ENCODE results near the gene WDFY4.

WDFY4 gene

DNA sequence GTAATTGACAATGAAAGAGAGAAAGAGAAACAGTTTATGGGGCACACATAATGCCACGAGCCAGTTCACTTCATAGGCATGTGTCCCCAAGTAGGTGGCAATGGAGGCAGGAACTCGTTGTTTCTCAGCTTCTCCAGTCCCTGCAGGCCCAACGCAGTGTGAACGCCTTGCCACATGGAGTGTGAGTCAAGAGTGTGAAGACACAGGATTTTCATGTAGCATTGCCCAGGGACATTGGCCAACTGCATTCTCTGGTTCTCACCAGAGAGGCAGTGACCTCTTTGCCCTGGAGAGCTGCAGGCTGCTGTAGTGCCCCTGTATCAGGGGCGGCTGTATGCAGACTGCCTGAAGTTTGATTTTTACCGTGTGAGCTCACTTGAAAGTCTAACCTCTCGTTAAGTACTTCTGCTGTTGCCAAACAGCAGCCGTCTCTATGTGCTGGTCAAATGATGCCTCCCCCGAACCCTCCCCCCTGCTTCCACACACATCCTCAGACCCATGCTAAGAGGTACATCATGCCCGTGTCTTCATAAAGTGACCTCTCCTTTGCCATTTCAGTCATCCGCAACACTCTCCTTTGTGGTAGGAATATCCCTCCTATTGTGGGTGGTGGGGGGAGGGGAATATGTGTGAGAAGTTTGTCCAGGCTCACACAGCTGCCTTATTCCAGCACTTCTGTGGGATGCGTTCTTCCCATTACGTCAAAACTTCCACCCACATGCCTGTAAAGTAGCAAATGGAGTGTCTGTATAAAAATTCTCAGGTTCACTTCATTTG lies 242.3 kb downstream of the WDFY4 start:
- no peak overlapping the region for H3K4me3 ChIP-seq (ENCODE audit: low read length)

GRCh38 chr10:48929413-48929990 lies 244.8 kb downstream of the WDFY4 start:
- H3K27ac ChIP-seq (ENCODE audit: low read depth, low read length): no peak overlapping the region
- H3K36me3 ChIP-seq (ENCODE audit: control insufficient read depth, insufficient read depth, low read length): no peaks in the 10 kb centered on the region
- no peak overlapping the region for H3K9ac ChIP-seq (ENCODE audit: low read length)
- no peaks in the 10 kb centered on the region for H3K27me3 ChIP-seq (ENCODE audit: control insufficient read depth, insufficient read depth, low read length)
- H3K4me3 ChIP-seq (ENCODE audit: low read length): no peak overlapping the region
- no peaks in the 10 kb centered on the region for H3K4me1 ChIP-seq (ENCODE audit: control insufficient read depth, insufficient read depth, low read length)

More for the DNA sequence above, 242.3 kb downstream of the WDFY4 start:
- Histone ChIP-seq H3K9ac (ENCODE audit: low read length) (no peak overlapping the region), H3K27ac (ENCODE audit: low read depth, low read length) (no peak overlapping the region), H3K4me1 (ENCODE audit: control insufficient read depth, insufficient read depth, low read length) (no peaks in the 10 kb centered on the region), H3K36me3 (ENCODE audit: control insufficient read depth, insufficient read depth, low read length) (no peaks in the 10 kb centered on the region), H3K27me3 (ENCODE audit: control insufficient read depth, insufficient read depth, low read length) (no peaks in the 10 kb centered on the region)

DNA sequence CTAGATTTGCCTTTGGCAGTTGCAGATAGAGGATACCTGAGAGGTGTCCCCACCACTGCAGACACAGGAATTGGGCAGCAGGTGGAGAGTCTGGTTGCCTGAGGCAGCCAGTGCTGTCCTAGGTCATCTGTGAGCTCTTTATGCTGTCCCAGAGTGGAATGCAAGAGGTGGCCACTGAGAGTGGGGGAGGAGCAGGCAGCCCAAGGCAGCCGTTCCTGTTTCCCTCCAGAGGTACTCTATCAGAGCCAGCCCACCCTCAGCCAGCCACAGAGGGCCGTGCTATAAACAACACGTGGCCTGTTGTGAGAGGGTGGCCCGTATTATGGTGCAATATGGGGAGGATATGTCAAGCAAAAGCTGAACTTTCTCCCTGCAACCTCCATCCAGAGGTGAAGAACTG lies 246.5 kb downstream of the WDFY4 start:
- Histone ChIP-seq H3K27ac (ENCODE audit: low read depth, low read length) (no peak overlapping the region), H3K36me3 (ENCODE audit: control insufficient read depth, insufficient read depth, low read length) (no peaks in the 10 kb centered on the region), H3K27me3 (ENCODE audit: control insufficient read depth, insufficient read depth, low read length) (no peaks in the 10 kb centered on the region), H3K4me3 (ENCODE audit: low read length) (no peak overlapping the region), H3K4me1 (ENCODE audit: control insufficient read depth, insufficient read depth, low read length) (no peaks in the 10 kb centered on the region), H3K9ac (ENCODE audit: low read length) (no peak overlapping the region)

GRCh38 chr10:48932831-48933664 lies 248.4 kb downstream of the WDFY4 start:
- H3K36me3 ChIP-seq (ENCODE audit: control insufficient read depth, insufficient read depth, low read length): no peaks in the 10 kb centered on the region
- no peak overlapping the region for H3K4me3 ChIP-seq (ENCODE audit: low read length)
- H3K4me1 ChIP-seq (ENCODE audit: control insufficient read depth, insufficient read depth, low read length): no peaks in the 10 kb centered on the region
- no peaks in the 10 kb centered on the region for H3K27me3 ChIP-seq (ENCODE audit: control insufficient read depth, insufficient read depth, low read length)
- no peak overlapping the region for H3K9ac ChIP-seq (ENCODE audit: low read length)
- H3K27ac ChIP-seq (ENCODE audit: low read depth, low read length): no peak overlapping the region

DNA sequence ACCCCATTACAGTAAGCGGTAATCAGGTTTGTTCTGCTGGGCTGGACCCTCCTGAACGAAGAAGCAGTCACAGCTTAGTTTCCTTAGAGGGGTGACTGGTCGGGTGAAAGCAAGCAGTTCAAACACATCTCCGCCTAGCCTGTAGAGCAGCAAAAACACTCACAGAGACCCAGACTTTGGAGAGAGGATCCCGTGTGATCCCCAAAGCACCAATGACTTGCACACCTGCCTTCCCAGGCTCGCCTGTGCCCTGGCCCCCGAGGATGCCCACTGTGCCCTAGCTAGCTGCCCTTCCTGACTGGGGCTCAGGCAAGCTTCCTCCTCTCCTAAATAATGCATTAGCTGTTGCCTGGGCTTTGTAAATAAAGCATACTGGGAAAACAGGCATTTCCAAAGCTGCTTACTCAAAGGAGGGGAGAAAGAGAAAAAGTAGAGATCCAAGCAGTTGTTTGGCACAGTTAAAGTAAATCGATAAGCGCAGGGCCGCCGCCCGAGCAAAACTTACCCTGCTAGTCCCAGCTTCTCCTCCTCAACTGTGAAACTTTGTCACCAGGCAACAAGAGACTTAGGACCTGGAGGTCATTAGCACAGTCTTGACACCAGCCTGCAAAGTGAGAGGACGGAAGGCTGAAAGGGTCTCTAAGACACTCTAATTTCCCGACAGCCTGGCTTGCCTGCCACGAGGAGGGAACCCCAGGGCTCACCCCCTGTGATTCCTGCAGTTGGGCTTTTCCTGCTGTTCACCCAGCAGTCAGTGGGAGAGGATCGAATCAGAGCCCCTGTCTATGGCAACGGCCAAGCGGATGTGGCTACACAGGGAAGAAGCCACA lies 250.2 kb downstream of the WDFY4 start:
- H3K36me3 ChIP-seq (ENCODE audit: control insufficient read depth, insufficient read depth, low read length): no peaks in the 10 kb centered on the region
- H3K4me3 ChIP-seq (ENCODE audit: low read length): no peak overlapping the region

DNA sequence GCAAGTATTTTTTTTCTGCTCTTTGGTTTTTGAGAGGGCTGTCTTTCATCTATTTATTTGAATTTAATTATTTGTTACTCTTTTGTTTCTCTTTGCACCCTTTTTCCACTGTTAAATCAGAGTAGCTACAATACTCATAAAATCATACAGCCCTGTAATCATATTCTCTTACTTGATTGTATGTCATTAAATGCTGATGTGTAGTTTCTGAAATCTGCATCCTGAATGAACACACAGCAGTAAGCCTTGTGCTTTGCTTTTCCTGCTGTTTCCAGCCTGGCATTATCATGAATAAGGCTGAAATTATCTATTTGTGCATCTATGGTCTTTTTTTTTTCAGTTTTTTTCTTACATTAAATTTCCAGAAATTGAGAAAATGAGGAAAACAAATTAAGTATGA lies 250.9 kb downstream of the WDFY4 start:
- Histone ChIP-seq H3K9ac (ENCODE audit: low read length) (no peak overlapping the region), H3K27ac (ENCODE audit: low read depth, low read length) (no peak overlapping the region), H3K4me3 (ENCODE audit: low read length) (no peak overlapping the region), H3K36me3 (ENCODE audit: control insufficient read depth, insufficient read depth, low read length) (no peaks in the 10 kb centered on the region), H3K27me3 (ENCODE audit: control insufficient read depth, insufficient read depth, low read length) (no peaks in the 10 kb centered on the region), H3K4me1 (ENCODE audit: control insufficient read depth, insufficient read depth, low read length) (no peaks in the 10 kb centered on the region)

More for the DNA sequence above, 250.2 kb downstream of the WDFY4 start:
- no peaks in the 10 kb centered on the region for H3K27me3 ChIP-seq (ENCODE audit: control insufficient read depth, insufficient read depth, low read length)
- H3K27ac ChIP-seq (ENCODE audit: low read depth, low read length): no peak overlapping the region
- H3K4me1 ChIP-seq (ENCODE audit: control insufficient read depth, insufficient read depth, low read length): no peaks in the 10 kb centered on the region
- no peak overlapping the region for H3K9ac ChIP-seq (ENCODE audit: low read length)

GRCh38 chr10:48937796-48938195 lies 253.1 kb downstream of the WDFY4 start:
- Histone ChIP-seq H3K4me1 (ENCODE audit: control insufficient read depth, insufficient read depth, low read length) (no peaks in the 10 kb centered on the region), H3K4me3 (ENCODE audit: low read length) (no peak overlapping the region), H3K9ac (ENCODE audit: low read length) (no peak overlapping the region), H3K27me3 (ENCODE audit: control insufficient read depth, insufficient read depth, low read length) (no peaks in the 10 kb centered on the region), H3K36me3 (ENCODE audit: control insufficient read depth, insufficient read depth, low read length) (no peaks in the 10 kb centered on the region), H3K27ac (ENCODE audit: low read depth, low read length) (no peak overlapping the region)

DNA sequence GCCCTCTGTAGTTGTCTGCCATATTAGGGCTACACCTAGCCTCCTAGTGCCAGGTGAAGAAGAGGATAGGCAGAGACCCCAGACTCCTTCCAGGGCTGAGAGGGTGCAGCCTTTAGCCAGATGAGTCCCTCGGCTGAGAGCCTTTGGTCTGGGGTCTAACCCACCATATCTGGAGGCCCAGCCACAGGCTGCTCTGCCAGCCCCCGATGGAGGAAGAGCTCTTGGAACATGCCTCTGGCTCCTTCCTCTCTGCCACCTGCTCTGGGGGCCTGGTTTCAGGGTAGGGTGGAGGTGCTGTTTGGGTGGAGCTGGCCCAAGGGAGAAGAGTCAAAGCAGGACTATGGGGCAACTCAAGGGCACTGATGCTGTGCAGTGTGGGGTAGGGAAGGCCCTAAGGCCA lies 253.6 kb downstream of the WDFY4 start:
- Histone ChIP-seq H3K27me3 (ENCODE audit: control insufficient read depth, insufficient read depth, low read length) (no peaks in the 10 kb centered on the region), H3K27ac (ENCODE audit: low read depth, low read length) (no peak overlapping the region), H3K36me3 (ENCODE audit: control insufficient read depth, insufficient read depth, low read length) (no peaks in the 10 kb centered on the region), H3K4me1 (ENCODE audit: control insufficient read depth, insufficient read depth, low read length) (no peaks in the 10 kb centered on the region), H3K9ac (ENCODE audit: low read length) (no peak overlapping the region), H3K4me3 (ENCODE audit: low read length) (no peak overlapping the region)

DNA sequence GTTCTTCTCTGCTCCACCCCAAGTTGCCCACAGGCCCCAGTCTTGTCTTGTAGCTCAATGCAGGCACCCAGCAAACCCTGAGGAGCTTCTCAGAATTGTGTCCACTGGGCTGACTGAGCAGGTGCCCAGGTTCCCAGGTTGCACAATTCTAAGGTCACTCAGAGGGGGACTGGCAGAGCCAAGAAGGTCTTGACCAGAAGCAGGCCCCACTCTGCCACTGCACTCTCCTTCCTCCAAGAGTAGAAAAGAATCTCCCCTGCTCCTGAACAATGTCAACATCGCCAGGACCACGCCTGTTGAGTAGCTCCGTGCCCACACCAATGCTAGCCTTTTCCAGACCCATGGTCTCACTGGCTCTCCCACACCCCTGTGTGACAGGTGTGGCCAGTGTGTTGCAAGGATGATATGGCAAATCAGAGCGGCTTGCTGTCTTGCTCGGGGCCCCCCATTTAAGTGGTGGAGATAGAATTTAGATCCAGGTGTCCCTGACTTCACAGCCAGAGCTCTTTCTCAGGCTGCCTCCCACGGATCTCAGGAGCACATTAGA lies 254.4 kb downstream of the WDFY4 start:
- Histone ChIP-seq H3K4me3 (ENCODE audit: low read length) (no peak overlapping the region), H3K9ac (ENCODE audit: low read length) (no peak overlapping the region), H3K4me1 (ENCODE audit: control insufficient read depth, insufficient read depth, low read length) (no peaks in the 10 kb centered on the region), H3K36me3 (ENCODE audit: control insufficient read depth, insufficient read depth, low read length) (no peaks in the 10 kb centered on the region), H3K27me3 (ENCODE audit: control insufficient read depth, insufficient read depth, low read length) (no peaks in the 10 kb centered on the region), H3K27ac (ENCODE audit: low read depth, low read length) (no peak overlapping the region)

DNA sequence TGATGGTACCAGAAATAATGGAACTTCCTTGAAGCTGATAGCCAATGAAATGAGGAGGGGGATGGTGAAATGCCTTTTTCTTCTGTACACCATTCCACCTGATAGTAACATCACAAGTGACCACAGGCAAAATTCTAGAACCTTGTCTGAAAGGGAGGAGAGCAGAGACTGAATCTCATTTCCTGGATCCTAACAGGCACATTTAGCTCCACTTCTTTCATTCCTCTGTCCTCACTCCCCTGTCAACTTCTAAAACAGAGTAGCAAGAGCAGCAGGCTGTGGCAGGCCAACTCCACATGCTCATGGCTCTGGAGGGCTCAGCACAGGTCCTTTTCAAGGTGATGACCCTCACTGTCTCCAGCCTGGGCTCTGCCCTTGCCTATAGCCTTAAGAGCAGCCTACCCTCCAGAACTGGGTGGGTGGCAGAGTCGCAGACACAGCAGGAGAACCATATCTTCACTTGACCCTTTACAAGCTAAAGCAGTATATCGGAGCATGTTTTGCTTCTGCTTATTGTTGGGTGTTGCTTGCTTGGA lies 255.2 kb downstream of the WDFY4 start, which contains the start of gene LRRC18:
TSS of gene LRRC18 (minus strand) at position 51 of the 536 bp plus-strand sequence. CDS start 25,685 bp downstream, outside the sequence.
- Histone ChIP-seq H3K9ac (ENCODE audit: low read length) (no peak within 1 kb of the TSS), H3K36me3 (ENCODE audit: control insufficient read depth, insufficient read depth, low read length) (no peaks in the 10 kb centered on the region), H3K4me1 (ENCODE audit: control insufficient read depth, insufficient read depth, low read length) (no peaks in the 10 kb centered on the region), H3K27ac (ENCODE audit: low read depth, low read length) (no peak within 1 kb of the TSS), H3K4me3 (ENCODE audit: low read length) (no peak within 1 kb of the TSS), H3K27me3 (ENCODE audit: control insufficient read depth, insufficient read depth, low read length) (no peaks in the 10 kb centered on the region)

DNA sequence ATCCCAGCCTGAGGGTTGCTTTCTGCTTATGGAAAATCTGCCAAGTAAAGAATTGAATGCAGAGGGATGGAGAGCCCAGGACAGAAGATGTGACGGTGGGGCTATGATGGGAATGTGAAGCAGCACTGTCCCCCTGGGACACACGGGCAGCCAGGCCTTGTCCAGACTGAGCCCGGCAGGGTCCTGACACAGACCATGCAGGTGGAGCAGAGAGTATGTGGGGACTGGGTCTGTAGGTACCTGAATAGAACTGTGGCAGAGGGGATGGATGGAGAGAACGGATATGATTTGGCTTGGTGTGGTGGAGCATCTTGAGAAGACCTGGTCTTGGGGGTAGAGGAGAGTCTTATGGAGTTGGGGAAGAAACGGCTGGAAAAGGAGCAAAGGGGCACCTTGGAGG lies 255.7 kb downstream of the WDFY4 start:
- Histone ChIP-seq H3K36me3 (ENCODE audit: control insufficient read depth, insufficient read depth, low read length) (no peaks in the 10 kb centered on the region), H3K4me1 (ENCODE audit: control insufficient read depth, insufficient read depth, low read length) (no peaks in the 10 kb centered on the region), H3K9ac (ENCODE audit: low read length) (no peak overlapping the region), H3K27me3 (ENCODE audit: control insufficient read depth, insufficient read depth, low read length) (no peaks in the 10 kb centered on the region), H3K4me3 (ENCODE audit: low read length) (no peak overlapping the region), H3K27ac (ENCODE audit: low read depth, low read length) (no peak overlapping the region)
